GM19438 (cell line): ENCODE data around the gene SCAPER.
"Not testable (repeated sequence)": the region's sequence is repeated elsewhere in the genome, so short reads cannot be mapped to it uniquely, and the experiment has no call there.

Experiments used
- ATAC-seq: cut with Tn5 transposase; IDR thresholded peaks from one replicate; pipeline ENCODE4 v1.9.1; 2021; ENCODE audit warnings: low read depth; ENCODE audit not compliant: unreplicated experiment

Gene SCAPER

DNA sequence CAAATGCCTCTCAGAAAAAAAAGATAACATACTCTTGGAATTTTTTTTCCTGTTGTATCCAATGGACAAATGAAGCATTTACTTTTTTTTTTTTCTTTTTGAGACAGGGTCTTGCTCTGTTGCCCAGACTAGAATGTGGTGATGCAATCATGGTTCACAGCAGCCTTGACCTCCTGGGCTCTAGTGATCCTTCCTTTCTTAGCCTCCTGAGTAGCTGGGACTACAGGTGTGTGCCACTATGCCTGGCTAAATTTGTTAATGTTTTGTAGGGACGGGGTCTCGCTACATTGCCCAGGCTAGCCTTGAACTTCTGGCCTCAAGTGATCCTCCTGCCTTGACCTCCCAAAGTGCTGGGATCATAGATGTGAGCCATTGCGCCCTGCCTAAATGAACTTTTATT, 401.3 kb downstream of the SCAPER start:
- no peak for ATAC-seq

DNA sequence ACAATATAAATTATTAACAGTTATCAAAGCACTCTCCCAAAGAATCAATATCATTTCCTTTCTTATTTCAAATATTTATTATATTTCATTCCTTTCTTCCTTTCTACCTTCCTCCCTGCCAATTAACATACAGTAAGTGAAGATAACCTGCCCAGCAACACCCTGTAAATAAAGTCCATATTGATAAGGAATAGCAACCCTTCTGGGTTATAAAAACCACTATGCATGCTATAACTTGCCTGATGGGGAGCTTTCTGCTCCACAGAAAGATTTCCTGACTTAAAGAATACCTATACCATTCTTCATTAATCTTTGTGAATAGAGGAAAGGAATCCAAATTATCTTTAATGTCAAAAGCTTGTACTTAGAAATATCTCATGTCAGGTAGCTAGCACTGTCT, 402.0 kb downstream of the SCAPER start:
- no peak for ATAC-seq

DNA sequence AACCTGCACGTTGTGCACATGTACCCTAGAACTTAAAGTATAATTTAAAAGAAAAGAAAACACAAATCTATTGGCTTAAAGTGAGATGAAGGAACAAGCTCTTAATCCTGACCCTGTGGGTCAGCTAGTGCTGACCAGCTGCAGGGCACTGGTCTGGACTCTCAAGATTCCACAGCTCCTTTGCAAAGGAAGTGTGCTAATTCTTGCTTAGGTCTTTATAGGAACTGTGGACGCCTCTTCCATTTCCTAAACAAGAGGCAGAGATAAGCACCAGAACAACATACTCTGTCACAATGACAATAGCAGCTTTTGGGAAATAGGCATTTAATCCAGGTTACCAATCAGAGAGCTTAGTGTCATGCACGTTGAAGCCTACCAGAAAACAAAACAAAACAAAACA, 402.5 kb downstream of the SCAPER start:
- no peak for ATAC-seq

DNA sequence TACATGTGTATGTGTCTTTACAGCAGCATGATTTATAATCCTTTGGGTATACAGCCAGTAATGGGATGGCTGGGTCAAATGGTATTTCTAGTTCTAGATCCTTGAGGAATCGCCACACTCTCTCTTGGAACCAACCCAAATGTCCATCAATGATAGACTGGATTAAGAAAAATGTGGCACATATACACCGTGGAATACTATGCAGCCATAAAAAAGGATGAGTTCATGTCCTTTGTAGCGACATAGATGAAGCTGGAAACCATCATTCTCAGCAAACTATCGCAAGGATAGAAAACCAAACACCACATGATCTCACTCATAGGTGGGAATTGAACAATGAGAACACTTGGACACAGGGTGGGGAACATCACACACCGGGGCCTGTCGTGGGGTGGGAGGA, 403.0 kb downstream of the SCAPER start:
- not testable (repeated sequence) for ATAC-seq

GRCh38 chr15:76501726-76502125, 403.4 kb downstream of the SCAPER start:
- no peak for ATAC-seq

- ATAC-seq = no peak
These were observed 404.1 kb downstream of the SCAPER start for GRCh38 chr15:76501011-76501410.

GRCh38 chr15:76495487-76495886, 409.7 kb downstream of the SCAPER start:
- no peak for ATAC-seq

GRCh38 chr15:76492538-76492937, 412.6 kb downstream of the SCAPER start:
- ATAC-seq = no peak

DNA sequence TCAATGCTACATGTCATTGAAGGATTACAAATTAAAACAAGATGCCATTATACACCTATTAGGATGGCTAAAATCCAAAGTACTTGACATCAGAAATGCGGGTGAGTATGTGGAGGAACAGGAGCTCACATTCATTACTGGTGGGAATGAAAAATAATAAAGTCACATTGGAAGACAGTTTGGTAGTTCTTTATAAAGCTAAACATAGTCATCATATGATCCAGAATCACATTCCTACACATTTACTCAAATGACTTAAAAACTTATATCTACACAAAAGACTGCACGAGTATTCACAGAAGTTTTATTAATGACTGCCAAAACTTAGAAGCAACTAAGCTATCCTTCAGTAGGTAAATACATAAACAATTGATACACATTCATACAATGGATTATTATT, 421.4 kb downstream of the SCAPER start:
- ATAC-seq = no peak

GRCh38 chr15:76483018-76483417, 422.1 kb downstream of the SCAPER start:
- ATAC-seq = no peak

- ATAC-seq = no peak
These were observed 424.9 kb downstream of the SCAPER start for GRCh38 chr15:76480267-76480666.

DNA sequence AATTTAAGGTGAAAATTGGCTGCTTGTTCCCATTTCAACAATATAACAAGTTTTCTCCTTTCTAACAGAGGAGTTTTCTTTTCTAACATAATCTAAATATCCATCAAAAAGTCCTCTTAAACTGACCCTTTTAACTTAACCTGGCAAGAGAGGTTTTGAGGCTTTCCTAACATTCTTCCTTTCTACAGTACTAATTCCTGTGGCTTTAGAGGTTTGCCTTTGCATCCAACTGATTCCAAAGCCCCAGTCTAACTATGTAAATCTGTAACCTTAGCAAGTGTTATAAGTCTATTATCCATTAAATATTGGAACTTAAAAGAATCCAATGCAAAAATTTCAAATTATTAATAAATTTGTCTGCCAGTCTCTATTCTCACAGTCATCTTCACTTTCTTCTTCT, 434.4 kb downstream of the SCAPER start:
- ATAC-seq = no peak

DNA sequence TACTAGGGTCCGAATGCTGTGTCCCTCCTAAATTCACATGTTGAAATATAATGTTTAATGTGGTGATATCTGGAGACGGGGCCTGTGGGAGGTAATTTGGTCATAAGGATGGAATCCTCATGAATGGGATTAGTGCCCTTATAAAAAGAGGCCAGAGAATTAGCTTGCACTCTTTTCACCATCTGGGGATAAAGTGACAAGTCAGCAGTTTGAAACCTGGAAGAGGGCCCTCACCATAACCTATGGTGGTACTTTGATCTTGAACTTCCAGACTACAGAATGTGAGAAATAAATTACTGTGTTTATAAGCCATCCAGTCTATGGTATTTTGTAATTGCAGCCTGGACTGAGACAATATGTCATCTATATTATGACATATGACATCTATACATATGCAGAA, 436.4 kb downstream of the SCAPER start:
- no peak for ATAC-seq

DNA sequence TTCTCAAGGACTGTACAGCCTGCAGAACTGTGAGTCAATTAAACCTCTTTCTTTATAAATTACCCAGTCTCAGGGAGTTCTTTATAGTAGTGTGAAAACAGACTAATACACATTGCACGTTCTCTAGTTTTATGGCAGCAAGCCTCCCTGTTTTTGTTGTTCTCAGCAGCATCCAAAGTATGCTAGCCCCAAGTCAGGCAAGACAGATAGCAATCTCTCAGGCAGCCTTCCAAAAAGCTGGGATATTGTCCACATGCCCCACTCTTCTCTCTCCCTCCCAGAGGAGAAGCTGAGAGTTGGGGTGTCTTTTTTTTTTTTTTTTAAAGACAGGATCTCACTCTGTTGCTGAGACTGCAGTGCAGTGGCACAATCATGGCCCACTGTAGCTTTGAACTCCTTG, 438.0 kb downstream of the SCAPER start:
- no peak for ATAC-seq

- ATAC-seq = no peak
These were observed 439.4 kb downstream of the SCAPER start for GRCh38 chr15:76465728-76466127.

DNA sequence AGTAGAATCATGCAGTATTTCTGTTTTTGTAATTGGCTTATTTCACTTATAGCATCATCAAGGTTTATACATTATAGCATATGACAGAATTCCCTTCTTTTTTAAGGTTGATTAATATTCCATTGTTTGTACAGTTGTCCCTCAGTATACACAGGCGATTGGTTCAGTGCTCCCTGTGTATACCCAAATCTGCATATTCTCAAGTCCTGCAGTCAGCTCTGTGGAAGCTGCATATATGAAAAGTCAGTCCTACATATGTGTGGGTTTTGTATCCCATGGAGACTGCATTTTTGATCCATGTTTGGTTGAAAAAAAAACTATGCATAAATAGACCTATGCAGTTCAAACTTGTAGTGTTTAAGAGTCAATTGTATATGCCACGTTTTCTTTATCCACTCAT, 440.9 kb downstream of the SCAPER start:
- ATAC-seq = no peak

DNA sequence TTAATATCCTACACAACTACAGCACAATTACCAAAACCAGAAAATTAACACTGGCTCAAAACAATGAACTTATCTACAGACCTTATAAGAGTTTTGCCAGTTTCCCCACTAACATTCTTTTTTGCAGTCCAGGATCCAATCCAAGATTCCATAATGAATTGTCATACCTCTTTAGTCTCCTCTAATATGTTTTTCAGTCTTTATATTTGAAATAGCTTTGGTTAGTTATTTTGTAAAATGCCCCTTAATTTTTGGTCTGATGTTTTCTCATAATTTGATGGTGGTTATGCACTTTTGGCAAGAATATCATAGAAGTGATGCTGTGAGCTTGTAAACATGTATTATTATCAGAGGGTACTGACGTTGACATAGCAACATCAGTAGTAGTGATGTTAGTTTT, 444.3 kb downstream of the SCAPER start:
- no peak for ATAC-seq

- no peak for ATAC-seq
These were observed 444.8 kb downstream of the SCAPER start for GRCh38 chr15:76460347-76460746.

DNA sequence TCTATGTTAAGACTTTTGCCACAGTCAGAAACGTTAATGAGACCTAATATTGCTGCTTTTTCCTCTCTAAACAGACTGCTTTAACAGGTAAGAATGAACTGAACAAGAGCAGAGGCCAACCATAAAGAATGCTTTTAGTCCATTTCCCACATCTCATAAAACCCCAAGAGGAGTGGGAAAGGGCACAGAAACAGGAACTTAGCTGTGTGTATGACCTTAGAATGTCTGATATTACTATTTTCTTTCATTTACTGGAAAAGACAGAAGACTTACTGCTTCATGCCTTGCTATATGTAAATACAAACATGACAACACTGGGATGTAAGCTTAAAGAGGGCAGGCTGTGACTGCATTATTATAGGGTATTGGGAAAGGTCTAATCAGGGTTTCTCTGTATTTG, 453.6 kb downstream of the SCAPER start:
- no peak for ATAC-seq

DNA sequence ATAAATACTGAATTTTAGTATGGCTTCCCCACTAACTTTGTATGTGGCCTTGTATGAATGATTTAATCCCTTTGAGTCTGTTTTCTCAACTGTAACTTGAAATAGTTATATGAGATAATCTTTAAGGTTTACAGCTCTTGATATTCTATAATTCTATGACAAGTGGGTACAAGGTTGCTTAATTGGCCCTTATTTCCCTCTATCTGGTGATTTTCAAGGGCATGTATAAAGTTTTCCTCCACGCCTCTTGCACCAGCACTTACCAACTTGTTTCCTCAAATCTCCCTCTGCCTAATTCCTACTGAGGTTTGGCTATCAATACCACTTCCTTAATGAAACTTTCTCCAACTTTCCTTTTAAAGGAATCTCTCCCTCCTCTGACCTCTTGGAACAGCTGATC, 455.7 kb downstream of the SCAPER start:
- no peak for ATAC-seq

DNA sequence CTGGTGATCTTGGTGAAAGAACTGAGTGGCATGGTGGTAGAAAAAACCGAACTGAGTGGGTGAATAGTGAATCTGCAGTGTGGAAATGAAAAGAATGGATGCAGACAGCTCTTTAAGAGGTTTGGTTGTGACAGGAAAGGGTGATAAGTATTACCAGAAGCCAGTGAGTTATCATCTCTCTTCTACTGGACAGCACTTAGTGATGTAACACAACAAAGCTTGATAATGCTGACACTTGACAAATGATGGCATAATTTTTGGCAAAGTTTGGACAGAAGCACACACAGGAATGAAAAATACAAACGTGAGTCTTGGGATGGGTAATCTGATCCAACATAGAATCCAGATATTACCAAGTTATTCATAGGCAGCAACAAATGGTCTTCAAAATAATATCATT, 456.4 kb downstream of the SCAPER start:
- ATAC-seq = no peak

DNA sequence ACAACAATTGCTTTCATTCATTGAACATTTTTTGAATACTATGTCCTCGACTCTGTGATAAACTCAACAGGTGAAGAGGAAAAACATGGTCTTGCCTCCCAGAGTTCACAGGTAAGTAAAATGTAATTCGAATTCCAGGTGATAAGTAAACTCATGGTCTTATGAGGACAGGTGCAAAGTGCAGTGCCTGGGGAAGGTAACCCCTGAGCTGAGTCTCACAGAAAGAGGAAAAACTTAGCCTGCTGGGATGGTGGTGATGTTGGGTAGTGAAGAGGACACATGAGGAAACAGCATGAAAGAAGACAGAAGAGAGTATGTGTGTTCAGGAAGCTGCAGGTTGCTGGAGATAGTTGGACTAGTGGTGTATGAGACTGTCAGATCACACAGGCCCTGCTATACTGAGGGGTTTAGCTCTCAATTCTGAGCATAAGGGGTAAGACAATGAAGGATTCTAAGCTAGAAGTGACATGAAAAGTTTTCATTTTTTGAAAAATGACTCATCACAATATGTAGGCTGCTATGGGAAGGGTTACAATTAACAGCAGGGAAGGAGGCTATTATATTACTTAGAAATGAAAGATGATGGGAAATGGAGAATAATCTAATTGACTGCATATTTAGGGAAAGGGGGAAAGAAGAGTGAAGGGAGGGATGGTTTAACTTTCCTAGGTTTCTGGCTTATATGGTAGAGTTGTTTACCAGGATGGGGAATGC, 457.3 kb downstream of the SCAPER start:
- ATAC-seq = no peak

DNA sequence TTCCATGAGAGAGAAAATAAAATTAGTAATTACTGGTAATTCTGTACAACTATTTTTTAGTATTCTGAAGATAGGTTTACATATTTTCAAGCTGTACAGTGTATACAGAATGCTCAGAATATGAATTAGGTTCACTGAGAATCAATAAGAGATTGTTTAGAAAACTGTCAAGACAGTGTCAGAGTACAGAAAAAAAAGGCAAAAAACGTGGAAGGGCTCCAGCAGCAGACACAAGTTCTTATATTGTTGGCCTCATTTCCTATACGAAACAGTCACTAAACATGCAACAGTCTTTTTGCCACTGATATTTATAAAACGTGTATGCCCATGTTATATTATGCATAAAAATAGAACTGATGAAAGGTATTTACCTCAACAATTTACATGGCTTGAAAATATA, 464.7 kb downstream of the SCAPER start:
- ATAC-seq = no peak
